ENCODE results near the gene PKP1. TPM values are rescaled to one million over a fixed set of nuclear protein-coding genes. Genes with fewer than 3 reads are reported as not detected.

Gene PKP1
- total RNA-seq, 3 donors from 2014 or later: 0.96 to 22.5 (median 12.1) TPM

DNA sequence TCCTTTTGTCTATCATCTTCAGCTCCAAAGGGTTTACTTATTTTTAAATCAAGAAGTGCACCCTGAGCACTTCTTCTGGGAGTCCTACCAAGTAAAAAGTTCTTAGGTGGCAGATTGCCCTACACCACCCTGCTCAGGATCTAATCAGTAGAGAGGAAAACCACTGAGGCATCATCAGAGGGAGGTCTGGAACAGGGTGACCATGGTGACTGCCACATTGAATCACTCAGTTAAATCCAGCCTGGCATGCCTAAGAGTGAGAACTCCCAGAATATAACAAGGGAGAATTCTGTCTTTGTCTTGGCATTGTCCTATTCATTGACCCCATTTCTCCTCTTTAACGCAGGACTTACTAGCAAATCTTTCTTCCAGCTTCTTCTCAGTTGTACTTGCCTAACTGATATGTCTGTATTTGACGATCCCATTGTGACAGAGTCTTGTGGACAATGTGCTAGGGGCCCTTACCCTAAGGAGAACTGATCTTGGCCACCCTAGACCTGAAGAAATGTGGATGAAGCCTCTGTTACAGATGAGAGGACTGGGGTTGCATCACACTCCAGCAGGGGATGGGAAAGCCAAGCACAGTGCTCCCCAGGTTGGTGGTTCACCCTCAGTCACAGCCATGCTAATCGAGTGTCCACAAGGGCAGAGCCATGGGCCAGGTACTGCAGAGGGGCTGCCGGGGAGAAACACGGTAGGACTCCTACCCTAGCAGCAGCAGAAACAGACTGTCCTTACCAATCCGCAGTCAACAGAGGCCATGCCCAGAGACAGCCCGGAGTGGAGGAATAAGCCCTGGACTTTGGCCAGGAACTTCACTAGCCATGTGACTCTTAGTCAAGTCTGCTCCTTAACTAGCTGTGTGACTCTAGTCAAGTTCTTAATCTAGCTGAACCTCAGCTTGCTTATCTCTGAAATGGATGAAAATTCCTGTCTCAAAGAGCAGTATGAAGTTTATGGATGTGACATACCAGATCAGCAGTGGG, 15.4 kb downstream of the PKP1 start:
- Histone ChIP-seq H3K4me3 (no peak overlapping the region), H3K4me1 (peaks cover 7 to 10% of the 10 kb centered on the region in 2 donors), H3K27ac (peak overlapping the region; percentile 75 to 86), H3K36me3 (no peaks in the 10 kb centered on the region), H3K27me3 (no peaks in the 10 kb centered on the region), H3K9me3 (no peaks in the 10 kb centered on the region)
- intact Hi-C loops (cut with DNase I; ENCODE audit: low total_unique reads): no loop called here
- TF ChIP-seq POLR2AphosphoS5 (IDR thresholded peaks at IDR 0.05) (no peak), POLR2A (IDR thresholded peaks at IDR 0.05) (no peak)
- TF ChIP-seq, protein P1, sequence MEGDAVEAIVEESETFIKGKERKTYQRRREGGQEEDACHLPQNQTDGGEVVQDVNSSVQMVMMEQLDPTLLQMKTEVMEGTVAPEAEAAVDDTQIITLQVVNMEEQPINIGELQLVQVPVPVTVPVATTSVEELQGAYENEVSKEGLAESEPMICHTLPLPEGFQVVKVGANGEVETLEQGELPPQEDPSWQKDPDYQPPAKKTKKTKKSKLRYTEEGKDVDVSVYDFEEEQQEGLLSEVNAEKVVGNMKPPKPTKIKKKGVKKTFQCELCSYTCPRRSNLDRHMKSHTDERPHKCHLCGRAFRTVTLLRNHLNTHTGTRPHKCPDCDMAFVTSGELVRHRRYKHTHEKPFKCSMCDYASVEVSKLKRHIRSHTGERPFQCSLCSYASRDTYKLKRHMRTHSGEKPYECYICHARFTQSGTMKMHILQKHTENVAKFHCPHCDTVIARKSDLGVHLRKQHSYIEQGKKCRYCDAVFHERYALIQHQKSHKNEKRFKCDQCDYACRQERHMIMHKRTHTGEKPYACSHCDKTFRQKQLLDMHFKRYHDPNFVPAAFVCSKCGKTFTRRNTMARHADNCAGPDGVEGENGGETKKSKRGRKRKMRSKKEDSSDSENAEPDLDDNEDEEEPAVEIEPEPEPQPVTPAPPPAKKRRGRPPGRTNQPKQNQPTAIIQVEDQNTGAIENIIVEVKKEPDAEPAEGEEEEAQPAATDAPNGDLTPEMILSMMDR (IDR thresholded peaks at IDR 0.05): no peak
- DNase-seq (ENCODE audit: low spot score in 2 of 2): no peak

DNA sequence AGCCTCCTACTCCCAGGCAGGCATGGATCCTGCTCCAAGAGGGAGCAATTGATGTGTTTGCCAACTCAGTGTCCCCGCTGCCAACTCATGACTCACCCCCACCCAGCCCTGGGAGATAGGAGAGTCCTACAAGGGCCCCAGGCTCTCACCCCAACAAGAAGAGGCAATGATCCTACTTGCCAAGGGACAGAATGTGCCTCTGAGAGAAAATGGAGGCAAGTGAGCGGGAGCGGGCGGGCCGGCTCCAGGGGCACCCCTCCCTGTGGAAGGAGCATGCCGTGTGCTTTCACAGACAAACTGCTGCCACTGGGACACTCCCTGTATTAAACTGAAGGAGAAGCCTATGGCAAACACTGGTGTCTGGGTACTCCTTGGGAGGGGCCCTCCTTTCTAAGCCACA, 16.7 kb downstream of the PKP1 start:
- TF ChIP-seq, protein P1 (IDR thresholded peaks at IDR 0.05): no peak
- TF ChIP-seq POLR2AphosphoS5 (IDR thresholded peaks at IDR 0.05): peak in 1 of 3 donors; percentile 55
- no peak overlapping the region for H3K4me3 ChIP-seq
- intact Hi-C loops (cut with DNase I; ENCODE audit: low total_unique reads): no loop called here
- H3K27me3 ChIP-seq: no peaks in the 10 kb centered on the region
- DNase-seq (ENCODE audit: low spot score in 2 of 2): peak; percentile 78 to 87
- no peaks in the 10 kb centered on the region for H3K36me3 ChIP-seq
- peak overlapping the region; percentile 75 to 86 for H3K27ac ChIP-seq
- H3K9me3 ChIP-seq: no peaks in the 10 kb centered on the region
- H3K4me1 ChIP-seq: peaks cover 7 to 10% of the 10 kb centered on the region in 2 donors

DNA sequence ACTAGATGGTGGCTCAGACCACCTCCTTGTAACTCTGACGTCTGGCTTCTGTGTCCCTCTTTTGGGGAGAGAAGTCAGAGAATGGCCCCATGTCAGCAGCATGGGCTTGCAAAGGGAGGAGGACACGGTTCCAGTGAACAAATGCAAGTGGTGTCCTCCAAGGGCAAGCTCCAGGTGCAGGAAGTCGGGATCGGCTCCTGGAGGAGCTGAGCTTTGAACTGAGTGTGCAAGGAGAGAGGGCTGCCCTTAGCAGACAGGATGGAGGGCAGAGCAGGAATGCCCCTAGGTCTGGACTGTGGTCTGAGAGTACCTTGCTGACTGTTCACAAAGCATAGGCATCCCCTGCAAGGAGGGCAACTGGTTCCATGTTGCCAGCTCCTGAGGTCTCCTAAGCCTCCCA, 17.3 kb downstream of the PKP1 start:
- Histone ChIP-seq H3K4me1 (peaks cover 7 to 10% of the 10 kb centered on the region in 2 donors), H3K27me3 (no peaks in the 10 kb centered on the region), H3K9me3 (no peaks in the 10 kb centered on the region), H3K4me3 (no peak overlapping the region), H3K36me3 (no peaks in the 10 kb centered on the region), H3K27ac (peak overlapping the region; percentile 75 to 86)
- no peak for DNase-seq (ENCODE audit: low spot score in 2 of 2)
- TF ChIP-seq, protein P1 (IDR thresholded peaks at IDR 0.05): no peak
- TF ChIP-seq POLR2AphosphoS5 (IDR thresholded peaks at IDR 0.05): no peak
- TF ChIP-seq POLR2A (IDR thresholded peaks at IDR 0.05): no peak
- intact Hi-C loops (cut with DNase I; ENCODE audit: low total_unique reads): no loop called here

DNA sequence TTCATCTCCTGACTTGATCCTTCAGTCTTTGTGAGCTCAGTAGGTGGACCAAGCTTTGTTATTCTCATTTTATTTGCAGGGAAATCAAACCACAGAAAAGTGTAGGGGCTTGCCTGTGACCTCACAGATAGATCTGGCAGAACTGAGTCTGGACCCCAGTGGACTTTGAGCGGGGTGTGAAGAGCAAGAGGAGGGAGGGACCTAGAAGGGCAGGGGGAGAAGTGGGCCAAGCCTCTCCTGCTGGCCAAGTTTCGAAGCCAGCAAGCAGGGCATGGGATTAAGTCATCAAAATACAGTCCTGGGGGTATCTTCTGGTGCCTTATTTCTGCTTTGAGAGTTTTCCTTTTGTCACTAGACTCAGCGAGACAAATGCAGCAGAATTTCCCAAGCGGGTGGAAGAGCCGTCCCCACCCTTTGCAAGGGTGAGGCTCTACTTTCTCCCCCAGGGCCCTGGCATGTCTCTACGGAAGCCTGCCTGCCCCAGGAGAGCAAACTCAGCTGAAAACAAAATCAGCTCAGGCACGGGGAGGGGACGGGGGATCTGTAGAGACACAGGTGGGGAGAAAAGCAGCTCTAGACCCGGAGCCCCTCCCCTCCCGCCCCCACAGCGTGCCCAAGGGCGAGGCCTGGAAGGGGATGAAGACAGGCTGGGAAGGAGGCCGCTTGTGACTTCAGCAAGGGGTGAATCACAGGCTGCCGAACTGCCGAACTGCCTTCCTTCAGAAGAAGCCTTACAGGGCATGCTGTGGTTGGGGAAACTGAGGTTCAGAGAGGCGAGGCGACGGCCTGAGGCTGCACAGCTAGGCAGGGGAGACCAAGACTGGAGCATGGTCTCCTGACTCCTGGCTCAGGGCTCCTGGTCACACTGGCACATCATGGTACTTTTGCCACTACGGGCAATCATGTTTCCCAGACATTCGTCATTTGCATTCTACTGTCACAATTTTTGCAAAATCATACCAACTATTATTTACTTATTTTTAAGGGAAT, 19.2 kb downstream of the PKP1 start:
- intact Hi-C loops (cut with DNase I; ENCODE audit: low total_unique reads): no loop called here
- no peak for DNase-seq (ENCODE audit: low spot score in 2 of 2)
- H3K27ac ChIP-seq: peak overlapping the region; percentile 80 to 82

More for the DNA sequence above, 19.2 kb downstream of the PKP1 start:
- Histone ChIP-seq H3K4me3 (peak overlapping the region in 1 of 3 donors; percentile 28), H3K27me3 (no peaks in the 10 kb centered on the region), H3K36me3 (no peaks in the 10 kb centered on the region), H3K4me1 (peaks cover 10 to 13% of the 10 kb centered on the region in 2 donors), H3K9me3 (no peaks in the 10 kb centered on the region)
- TF ChIP-seq POLR2AphosphoS5 (IDR thresholded peaks at IDR 0.05): no peak
- TF ChIP-seq POLR2A (IDR thresholded peaks at IDR 0.05): no peak
- TF ChIP-seq, protein P1 (IDR thresholded peaks at IDR 0.05): no peak
